HG03520 (cell line): ENCODE results near the gene MAP2K6.

ENCODE experiments used
- ATAC-seq: cut with Tn5 transposase; IDR thresholded peaks from one replicate; pipeline ENCODE4 v1.9.1; 2021; ENCODE audit warnings: mild to moderate bottlenecking, moderate library complexity; ENCODE audit not compliant: unreplicated experiment

Gene MAP2K6

GRCh38 chr17:69574257-69575197 lies 160.0 kb downstream of the MAP2K6 start:
- ATAC-seq, result no peak

GRCh38 chr17:69575346-69575761 lies 160.9 kb downstream of the MAP2K6 start:
- ATAC-seq, result no peak

- ATAC-seq, result no peak
Measured at GRCh38 chr17:69577098-69577497, 162.6 kb downstream of the MAP2K6 start.

- ATAC-seq, result no peak
Measured at GRCh38 chr17:69578385-69578936, 164.0 kb downstream of the MAP2K6 start.

- ATAC-seq, result no peak
Measured at GRCh38 chr17:69579961-69580677, 165.6 kb downstream of the MAP2K6 start.

- peak; percentile 78 for ATAC-seq
Measured at GRCh38 chr17:69581061-69581961, 166.8 kb downstream of the MAP2K6 start.

GRCh38 chr17:69588316-69588715 lies 173.8 kb downstream of the MAP2K6 start:
- ATAC-seq, result no peak

- ATAC-seq, result no peak
Measured at GRCh38 chr17:69588827-69589239, 174.3 kb downstream of the MAP2K6 start.

- no peak for ATAC-seq
Measured at GRCh38 chr17:69590671-69591070, 176.2 kb downstream of the MAP2K6 start.

GRCh38 chr17:69592692-69593350 lies 178.3 kb downstream of the MAP2K6 start:
- ATAC-seq, result no peak

GRCh38 chr17:69593351-69593715 lies 178.8 kb downstream of the MAP2K6 start:
- ATAC-seq, result no peak

- no peak for ATAC-seq
Measured at GRCh38 chr17:69593716-69594115, 179.2 kb downstream of the MAP2K6 start.

GRCh38 chr17:69594641-69595040 lies 180.1 kb downstream of the MAP2K6 start:
- ATAC-seq, result no peak

- ATAC-seq, result no peak
Measured at GRCh38 chr17:69596141-69596540, 181.6 kb downstream of the MAP2K6 start.

- ATAC-seq, result no peak
Measured at GRCh38 chr17:69597898-69598692, 183.6 kb downstream of the MAP2K6 start.

GRCh38 chr17:69602972-69603371 lies 188.5 kb downstream of the MAP2K6 start:
- ATAC-seq, result no peak
